Peyer's patch (tissue), 4 donors: ENCODE results near the gene NEDD4L. TPM values are rescaled to one million over a fixed set of nuclear protein-coding genes. Genes with fewer than 3 reads are reported as not detected.

Experiments used
- DNase-seq, 3 donors: peaks; one replicate each; pipeline ENCODE4 v3.0.0-alpha.2; 2017 to 2019
- H3K27ac ChIP-seq, 4 donors: fragments of 200-600 bp; sonication (generic); one replicate each; pipeline ENCODE4 v1.5.1; 2016 to 2019
- H3K27me3 ChIP-seq, 2 donors: fragments of 200-600 bp; sonication (generic); one replicate each; pipeline ENCODE4 v1.5.1; 2019
- H3K36me3 ChIP-seq, 3 donors: fragments of 200-600 bp; sonication (generic); one replicate each; pipeline ENCODE4 v1.5.1; 2016 to 2019
- H3K4me1 ChIP-seq, 4 donors: fragments of 200-600 bp; sonication (generic); one replicate each; pipeline ENCODE4 v1.5.1; 2016 to 2019
- H3K4me3 ChIP-seq, 4 donors: fragments of 200-600 bp; sonication (generic); 1 replicate in 3 of 4; 2 replicates in 1 of 4; pipeline ENCODE4 v1.5.1; 2016 to 2019; ENCODE audit warnings: mild to moderate bottlenecking in 1 of 4
- H3K9me3 ChIP-seq, 4 donors: fragments of 200-600 bp; sonication (generic); one replicate each; pipeline ENCODE4 v1.5.1; 2016 to 2019; ENCODE audit warnings: mild to moderate bottlenecking in 1 of 4
- POLR2A ChIP-seq, 2 donors: fragments of 450-650 bp; IDR thresholded peaks; one replicate each; pipeline ENCODE4 v1.5.1; 2017; ENCODE audit warnings: antibody characterized with exemption in 2 of 2, mild to moderate bottlenecking in 2 of 2, moderate library complexity in 2 of 2
- total RNA-seq, 4 donors: library from RNA; depleted of rRNA; stranded (reverse); fragments of >200 nt; gene quantifications; one replicate each; pipeline ENCODE4 v1.1.0, GENCODE V29; 2016
- TF ChIP-seq, protein P1 (sequence below), 6 experiments: fragments of 450-650 bp in 4 of 6; fragments of 200-600 bp in 2 of 6; sonication (generic) in 1 of 6; IDR thresholded peaks; one replicate each; pipeline ENCODE4 v1.5.1; 2017 to 2019; ENCODE audit warnings: antibody characterized with exemption in 6 of 6, mild to moderate bottlenecking in 3 of 6, moderate library complexity in 1 of 6

NEDD4L gene
- total RNA-seq, 4 donors from 2014 or later = 213 to 312 (median 277) TPM

DNA sequence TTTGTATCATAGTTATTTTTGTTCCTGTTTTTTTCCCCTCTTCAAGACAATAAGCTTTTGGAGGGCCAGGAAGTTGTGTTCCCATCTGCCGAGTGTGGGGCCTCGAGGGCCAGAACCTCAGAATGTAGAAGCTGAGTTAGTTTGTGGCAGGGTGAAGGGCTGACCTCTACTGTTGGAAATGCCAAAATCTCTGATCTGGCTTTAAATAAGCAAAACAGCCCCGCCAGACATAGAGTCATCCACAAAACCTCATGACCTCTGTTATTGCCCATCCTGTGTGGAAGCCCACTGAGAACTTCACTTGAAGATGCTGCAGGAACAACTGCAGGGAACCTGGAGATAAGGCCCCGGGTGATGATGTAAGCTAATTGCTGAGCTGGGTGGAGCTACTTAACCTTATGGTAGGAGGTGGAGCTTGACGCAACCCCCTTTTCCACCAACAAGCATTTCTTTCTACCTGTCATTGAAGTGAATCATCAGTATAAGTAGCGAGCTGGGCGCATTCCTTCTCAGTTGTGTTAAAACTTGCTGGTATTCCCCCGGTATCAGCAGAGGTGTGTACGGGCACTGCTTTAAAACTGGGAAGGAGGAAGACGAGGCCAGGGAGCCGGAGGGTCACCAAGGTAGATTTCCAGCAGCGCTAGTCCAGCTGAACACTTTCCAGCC, 177.2 kb downstream of the NEDD4L start:
- peak in 2 of 3 donors; percentile 58 to 85 for DNase-seq
- peak overlapping the region in 3 of 4 donors; percentile 75 to 95 (median 93) for H3K27ac ChIP-seq
- H3K4me1 ChIP-seq = peaks cover 0 to 23% (median 2%) of the 10 kb centered on the region in 4 donors

DNA sequence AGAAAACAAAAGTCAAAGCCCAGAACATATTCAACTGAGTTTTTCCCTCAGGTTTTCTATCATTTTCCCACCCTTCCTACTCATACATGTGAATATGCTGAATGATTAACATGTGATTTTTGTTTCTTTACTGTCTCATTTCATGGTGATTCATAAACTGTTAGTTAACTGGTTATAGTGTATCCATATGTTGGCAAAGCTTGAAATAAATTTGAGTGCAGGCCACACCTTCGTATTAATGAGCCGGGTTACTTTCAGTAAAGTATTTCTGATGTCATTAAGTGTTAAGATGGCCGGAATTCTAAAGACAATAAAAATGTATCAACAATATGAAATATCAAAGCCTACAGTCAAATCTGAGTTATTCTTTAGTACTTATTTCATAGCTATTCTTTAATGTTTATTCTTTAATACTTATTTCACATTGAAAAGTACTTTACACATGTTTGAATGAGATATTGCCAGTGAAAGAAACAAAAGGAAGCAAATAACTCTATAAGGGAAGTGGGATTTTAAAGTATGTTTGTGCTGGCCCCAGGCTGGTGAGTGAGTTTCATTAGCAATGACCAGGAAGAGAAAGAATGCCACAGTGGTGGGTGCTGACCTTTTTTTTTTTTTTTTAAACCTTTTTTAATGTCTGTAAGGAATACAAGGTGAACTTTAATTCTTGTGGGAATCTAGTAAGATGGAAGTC, 178.6 kb downstream of the NEDD4L start:
- Histone ChIP-seq H3K4me3 (peak overlapping the region in 2 of 4 donors; percentile 46 to 50), H3K27ac (peak overlapping the region in 3 of 4 donors; percentile 75 to 95 (median 93)), H3K9me3 (no peaks in the 10 kb centered on the region), H3K36me3 (no peaks in the 10 kb centered on the region), H3K4me1 (peaks cover 0 to 19% (median 2%) of the 10 kb centered on the region in 4 donors), H3K27me3 (no peaks in the 10 kb centered on the region)
- no peak for TF ChIP-seq POLR2A (IDR thresholded peaks at IDR 0.05)
- TF ChIP-seq, protein P1, sequence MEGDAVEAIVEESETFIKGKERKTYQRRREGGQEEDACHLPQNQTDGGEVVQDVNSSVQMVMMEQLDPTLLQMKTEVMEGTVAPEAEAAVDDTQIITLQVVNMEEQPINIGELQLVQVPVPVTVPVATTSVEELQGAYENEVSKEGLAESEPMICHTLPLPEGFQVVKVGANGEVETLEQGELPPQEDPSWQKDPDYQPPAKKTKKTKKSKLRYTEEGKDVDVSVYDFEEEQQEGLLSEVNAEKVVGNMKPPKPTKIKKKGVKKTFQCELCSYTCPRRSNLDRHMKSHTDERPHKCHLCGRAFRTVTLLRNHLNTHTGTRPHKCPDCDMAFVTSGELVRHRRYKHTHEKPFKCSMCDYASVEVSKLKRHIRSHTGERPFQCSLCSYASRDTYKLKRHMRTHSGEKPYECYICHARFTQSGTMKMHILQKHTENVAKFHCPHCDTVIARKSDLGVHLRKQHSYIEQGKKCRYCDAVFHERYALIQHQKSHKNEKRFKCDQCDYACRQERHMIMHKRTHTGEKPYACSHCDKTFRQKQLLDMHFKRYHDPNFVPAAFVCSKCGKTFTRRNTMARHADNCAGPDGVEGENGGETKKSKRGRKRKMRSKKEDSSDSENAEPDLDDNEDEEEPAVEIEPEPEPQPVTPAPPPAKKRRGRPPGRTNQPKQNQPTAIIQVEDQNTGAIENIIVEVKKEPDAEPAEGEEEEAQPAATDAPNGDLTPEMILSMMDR (IDR thresholded peaks at IDR 0.05) = no peak
- DNase-seq = no peak

More for the DNA sequence above, 177.2 kb downstream of the NEDD4L start:
- no peaks in the 10 kb centered on the region for H3K36me3 ChIP-seq
- peak overlapping the region in 3 of 4 donors; percentile 11 to 50 (median 46) for H3K4me3 ChIP-seq
- no peaks in the 10 kb centered on the region for H3K9me3 ChIP-seq
- TF ChIP-seq, protein P1 (IDR thresholded peaks at IDR 0.05) = no peak
- TF ChIP-seq POLR2A (IDR thresholded peaks at IDR 0.05) = peak; percentile 91 to 95
- H3K27me3 ChIP-seq = no peaks in the 10 kb centered on the region

DNA sequence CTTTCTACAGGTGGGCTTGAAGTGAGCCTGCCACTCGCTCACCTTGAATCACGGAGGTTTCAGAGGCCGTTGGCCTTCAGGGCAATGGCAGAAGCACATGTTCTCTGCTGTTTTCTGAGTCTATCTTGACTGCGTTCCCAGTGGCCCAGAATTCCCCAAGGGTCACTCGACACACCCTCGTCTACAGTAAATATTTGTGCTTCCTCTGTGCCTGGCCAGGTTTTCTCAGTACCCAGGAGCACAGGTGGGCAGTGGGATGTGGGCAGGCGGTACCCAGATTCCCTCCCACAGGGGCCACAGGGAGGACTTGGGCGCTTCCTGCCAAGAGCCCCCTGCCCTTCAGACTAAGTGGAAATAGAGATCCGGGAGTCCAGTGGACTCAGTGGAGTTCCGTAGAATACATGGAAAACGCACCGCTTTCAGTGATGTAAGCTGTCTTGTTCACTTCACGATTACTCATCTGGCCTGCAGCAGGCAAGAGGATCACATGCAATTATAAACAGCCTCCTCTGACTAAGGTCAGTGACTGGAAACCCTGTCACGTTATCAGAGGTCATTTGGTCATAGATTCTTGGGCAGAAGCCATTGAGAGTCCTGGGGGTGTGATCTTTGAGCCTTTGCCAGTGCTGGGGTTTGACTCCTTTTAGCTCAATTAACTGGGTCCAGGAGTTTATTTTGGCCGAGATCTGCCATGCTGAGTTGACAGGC, 179.8 kb downstream of the NEDD4L start:
- H3K9me3 ChIP-seq = no peaks in the 10 kb centered on the region
- peak in 2 of 3 donors; percentile 72 to 77 for DNase-seq
- H3K36me3 ChIP-seq = no peaks in the 10 kb centered on the region
- peak overlapping the region; percentile 28 to 95 (median 84) for H3K27ac ChIP-seq
- TF ChIP-seq POLR2A (IDR thresholded peaks at IDR 0.05) = peak; percentile 47 to 59
- TF ChIP-seq, protein P1 (IDR thresholded peaks at IDR 0.05) = no peak
- H3K4me1 ChIP-seq = peaks cover 0 to 19% (median 2%) of the 10 kb centered on the region in 4 donors
- no peaks in the 10 kb centered on the region for H3K27me3 ChIP-seq
- peak overlapping the region in 2 of 4 donors; percentile 42 to 46 for H3K4me3 ChIP-seq

DNA sequence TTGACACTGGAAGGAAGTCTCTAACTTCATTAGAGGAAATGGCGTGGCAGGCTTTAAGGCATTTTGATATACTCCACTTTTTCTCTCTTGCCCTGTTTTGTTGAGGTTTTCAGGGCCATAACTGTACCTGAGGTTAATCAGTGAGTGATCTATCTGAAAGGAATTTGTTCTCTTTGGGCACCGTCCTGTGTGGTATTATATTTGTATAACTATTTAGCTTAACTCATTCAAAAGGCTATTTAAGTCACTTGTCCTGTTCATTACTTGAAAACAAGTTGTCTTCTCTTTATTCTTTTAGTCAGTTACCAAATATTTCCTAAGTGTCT, 180.4 kb downstream of the NEDD4L start:
- H3K9me3 ChIP-seq = no peaks in the 10 kb centered on the region
- H3K4me1 ChIP-seq = peaks cover 0 to 19% (median 2%) of the 10 kb centered on the region in 4 donors
- no peak for DNase-seq
- peak overlapping the region; percentile 28 to 95 (median 84) for H3K27ac ChIP-seq
- H3K4me3 ChIP-seq = peak overlapping the region in 1 of 4 donors; percentile 30
- H3K36me3 ChIP-seq = no peaks in the 10 kb centered on the region
- TF ChIP-seq, protein P1 (IDR thresholded peaks at IDR 0.05) = no peak
- TF ChIP-seq POLR2A (IDR thresholded peaks at IDR 0.05) = no peak
- no peaks in the 10 kb centered on the region for H3K27me3 ChIP-seq

DNA sequence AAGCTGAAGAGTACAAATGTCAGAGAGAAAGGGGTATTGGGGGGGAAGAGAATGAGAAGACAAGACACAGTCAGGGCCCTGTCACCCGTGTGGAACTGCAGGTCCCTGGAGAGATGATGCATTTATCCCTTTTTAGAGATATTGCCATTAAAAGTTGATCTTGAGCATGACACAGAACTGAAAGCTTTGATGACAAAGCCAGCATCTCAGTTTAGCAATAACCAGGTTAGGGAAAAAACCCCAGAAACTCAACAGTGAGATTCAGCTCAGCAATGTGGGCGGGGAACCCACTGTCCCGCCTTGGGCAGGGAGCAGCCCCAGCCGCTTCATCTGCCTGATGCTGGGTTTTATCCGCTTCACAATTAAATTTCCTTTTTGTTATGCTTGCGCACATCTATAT, 181.1 kb downstream of the NEDD4L start:
- no peak for DNase-seq
- Histone ChIP-seq H3K4me3 (no peak overlapping the region), H3K27me3 (no peaks in the 10 kb centered on the region), H3K36me3 (no peaks in the 10 kb centered on the region), H3K4me1 (peaks cover 0 to 19% (median 2%) of the 10 kb centered on the region in 4 donors), H3K9me3 (no peaks in the 10 kb centered on the region), H3K27ac (peak overlapping the region in 1 of 4 donors; percentile 75)
- TF ChIP-seq, protein P1 (IDR thresholded peaks at IDR 0.05) = no peak
